ENCODE data around the gene GPR146.

GPR146 gene

DNA sequence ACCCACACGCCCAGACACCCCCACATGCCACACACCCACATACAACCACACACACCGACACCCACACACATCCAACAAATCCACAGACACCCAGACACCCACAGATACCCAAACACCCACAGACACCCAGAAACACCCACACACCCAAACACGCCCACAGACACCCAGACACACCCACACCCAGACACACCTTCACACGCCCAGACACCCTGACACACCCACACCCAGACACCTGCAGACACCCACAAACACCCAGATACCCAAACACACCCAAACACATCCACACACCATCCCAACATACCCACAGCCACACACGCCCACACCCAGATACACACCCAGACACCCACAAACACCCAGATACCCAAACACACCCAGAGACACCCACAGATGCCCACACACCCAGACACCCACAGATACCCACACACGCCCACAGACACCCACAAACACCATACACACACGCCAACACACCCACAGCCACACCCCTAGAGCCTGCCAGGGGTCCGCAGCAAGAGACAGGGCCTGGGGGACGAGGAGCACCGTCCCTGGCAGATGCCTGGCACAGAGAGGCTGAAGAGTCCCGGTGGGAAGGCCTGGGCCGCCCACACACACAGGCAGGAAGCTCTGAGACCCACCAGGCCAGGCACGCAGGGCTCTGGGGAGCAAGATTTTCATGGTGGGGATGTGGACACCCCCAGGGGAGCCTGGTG lies 32.9 kb upstream of the GPR146 start:
- no peak for DNase-seq

DNA sequence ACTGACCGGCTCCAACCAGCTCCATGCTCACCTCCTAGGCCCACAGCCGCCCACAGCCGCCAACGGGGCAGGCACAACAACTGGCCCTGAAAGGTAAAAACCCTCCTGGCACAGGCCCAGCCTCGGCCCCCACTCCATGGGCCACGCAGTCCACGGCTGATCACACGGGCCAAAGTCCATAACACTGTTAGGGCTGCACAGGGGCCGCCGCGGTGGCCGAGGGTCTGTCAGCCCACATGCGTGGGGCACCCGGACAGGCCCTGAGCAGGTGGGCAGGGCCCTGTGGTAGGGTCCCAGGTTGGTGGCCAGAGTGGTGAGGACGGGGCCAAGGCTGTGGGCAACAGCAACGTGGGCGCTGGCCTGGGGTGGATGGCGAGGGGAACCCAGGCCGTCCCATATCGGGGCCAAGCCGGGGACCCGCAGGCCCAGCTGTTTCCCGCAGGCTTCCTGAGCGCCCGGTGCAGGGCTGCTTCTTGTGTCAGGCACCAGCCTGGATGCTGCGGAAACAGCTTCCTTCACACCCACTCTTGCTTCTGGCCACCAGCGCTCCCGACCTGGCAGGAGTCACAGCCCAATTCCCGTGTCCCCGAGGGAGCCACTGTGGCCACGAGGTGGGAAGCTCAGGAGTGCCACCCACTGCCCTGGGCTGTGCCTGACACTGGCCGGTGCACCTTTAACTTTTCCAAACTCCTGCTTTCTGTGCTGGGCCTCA lies 32.2 kb upstream of the GPR146 start:
- DNase-seq, result no peak

DNA sequence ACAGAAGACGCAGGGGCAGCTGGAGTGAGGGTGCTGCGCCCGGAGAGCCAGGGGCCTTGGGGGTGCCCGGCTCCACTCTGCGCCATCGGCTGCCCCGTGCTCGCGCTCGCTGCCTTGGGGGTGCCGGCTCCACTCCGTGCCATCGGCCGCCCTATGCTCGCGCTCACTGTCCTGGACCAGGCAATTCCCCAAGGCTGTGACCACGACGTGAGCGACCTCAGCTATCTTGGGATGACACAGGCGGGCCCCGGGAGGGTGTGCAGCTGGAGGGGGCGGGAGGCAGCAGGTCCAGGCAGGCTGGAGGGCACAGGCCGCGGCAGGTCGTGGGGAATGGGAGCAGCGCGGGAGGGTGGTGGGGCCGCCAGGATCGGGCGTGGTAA lies 31.6 kb upstream of the GPR146 start:
- no peak for DNase-seq

DNA sequence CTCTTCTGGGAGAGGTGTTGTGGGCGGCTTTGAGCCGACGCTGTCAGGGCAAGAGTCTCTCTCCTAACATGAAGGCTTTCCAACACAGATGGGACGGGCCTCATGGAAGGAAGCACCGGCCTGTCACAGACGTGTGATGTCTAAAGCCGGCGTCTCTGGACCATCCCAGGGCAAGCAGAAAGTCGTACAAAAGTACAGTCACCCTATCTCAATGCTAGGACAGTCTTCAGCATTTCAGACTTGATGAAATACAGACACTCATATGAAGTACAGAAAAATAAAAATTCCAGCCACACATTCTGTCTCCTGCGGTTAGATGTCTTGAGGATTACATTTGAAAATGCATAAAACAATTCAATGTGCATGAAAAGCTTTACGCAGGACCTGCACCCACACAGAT lies 30.8 kb upstream of the GPR146 start:
- DNase-seq, result no peak

DNA sequence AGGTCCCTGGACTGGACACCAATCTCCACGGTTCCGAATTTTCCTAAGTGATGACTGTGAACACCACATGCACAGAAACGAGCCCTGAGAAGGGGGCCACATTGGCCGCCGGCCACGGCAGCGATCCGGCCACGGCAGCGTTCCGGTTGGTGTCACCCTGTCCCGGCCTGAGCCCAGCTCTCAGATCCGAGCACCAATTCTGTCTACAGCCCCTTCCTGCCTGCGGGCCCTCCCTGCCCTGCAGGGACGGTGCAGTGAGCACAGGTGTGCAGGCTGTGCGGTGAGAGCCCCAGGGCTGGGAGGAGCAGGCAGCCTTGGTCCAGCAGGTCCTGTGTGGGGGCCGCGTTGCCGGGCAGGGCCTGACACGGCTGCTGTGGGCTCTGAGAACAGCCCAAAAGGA lies 29.7 kb upstream of the GPR146 start:
- DNase-seq, result no peak

DNA sequence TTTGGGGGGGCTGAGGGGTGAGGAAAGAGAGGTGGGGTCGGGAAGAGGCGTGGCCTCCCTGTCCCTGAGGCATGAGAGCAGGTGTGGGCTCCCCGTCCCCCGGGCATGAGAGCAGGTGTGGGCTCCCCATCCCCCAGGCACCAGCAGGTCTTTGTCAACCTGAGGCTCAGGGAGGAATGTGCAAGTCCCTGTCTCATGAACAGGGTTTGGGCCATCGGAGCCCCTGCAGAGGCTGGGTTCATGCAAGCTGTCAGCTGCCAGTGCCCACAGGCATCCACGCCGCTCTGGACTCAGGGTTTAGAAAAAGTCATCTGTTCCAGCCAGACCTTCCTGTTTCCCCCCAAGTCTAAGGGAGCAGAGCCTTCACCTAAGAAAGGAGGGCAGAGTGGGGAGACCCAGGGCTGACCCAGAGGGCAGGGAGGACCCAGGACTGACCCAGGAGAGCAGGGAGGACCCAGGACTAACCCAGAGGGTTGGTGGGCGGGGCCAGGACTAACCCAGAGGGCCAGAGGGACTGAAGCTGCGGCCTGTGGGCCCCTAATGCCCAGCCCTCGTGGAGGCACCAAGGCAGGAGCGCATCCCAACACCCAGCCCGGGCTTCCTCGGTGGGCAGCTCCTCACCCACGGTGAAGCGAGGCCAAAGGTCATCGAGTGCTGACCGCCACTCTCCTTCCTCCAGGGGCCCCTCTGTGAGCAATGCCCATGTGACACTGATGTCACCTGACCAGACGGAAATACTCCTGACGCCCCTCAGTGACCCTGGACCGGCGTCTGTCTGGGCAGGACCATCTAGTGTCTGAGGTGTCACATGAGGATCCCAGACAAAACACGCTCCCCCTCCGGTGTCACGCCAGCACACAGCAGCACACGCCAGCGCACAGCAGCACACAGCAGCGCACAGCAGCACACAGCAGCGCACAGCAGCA lies 28.9 kb upstream of the GPR146 start:
- DNase-seq, result no peak

DNA sequence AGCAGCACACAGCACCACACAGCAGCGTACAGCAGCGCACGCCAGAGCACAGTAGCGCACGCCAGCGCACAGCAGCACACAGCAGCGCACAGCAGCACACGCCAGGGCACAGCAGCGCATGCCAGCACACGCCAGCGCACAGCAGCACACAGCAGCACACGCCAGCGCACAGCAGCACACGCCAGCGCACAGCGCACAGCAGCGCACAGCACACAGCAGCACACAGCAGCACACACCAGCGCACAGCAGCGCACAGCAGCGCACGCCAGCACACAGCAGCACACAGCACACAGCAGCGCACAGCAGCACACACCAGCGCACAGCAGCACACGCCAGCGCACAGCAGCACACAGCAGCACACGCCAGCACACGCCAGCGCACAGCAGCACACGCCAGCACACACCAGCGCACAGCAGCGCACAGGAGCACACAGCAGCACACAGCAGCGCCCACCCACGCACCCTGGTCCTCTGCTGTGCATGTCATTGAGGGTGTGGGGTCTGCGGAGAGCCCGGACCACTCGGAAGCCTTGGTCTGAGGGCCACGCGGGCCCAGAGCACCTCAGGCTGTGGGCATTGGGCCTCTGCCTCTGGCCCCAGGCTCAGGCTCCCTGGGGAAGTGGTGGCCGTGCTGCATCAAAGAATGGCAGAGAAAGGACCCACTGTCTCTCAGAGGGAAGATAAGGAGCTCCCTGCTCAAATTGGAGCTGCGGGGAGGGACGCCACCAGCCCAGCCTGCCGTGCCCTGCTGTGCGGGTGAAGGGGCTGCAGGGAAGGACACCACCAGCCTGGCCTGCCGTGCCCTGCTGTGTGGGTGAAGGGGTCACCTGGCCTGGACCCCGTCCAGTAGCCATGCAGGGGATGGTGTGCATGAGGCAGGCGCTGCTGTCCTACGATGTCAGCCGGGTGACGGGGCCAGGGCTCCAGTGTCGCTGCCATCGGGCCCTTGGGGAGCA lies 27.5 kb upstream of the GPR146 start:
- no peak for DNase-seq

DNA sequence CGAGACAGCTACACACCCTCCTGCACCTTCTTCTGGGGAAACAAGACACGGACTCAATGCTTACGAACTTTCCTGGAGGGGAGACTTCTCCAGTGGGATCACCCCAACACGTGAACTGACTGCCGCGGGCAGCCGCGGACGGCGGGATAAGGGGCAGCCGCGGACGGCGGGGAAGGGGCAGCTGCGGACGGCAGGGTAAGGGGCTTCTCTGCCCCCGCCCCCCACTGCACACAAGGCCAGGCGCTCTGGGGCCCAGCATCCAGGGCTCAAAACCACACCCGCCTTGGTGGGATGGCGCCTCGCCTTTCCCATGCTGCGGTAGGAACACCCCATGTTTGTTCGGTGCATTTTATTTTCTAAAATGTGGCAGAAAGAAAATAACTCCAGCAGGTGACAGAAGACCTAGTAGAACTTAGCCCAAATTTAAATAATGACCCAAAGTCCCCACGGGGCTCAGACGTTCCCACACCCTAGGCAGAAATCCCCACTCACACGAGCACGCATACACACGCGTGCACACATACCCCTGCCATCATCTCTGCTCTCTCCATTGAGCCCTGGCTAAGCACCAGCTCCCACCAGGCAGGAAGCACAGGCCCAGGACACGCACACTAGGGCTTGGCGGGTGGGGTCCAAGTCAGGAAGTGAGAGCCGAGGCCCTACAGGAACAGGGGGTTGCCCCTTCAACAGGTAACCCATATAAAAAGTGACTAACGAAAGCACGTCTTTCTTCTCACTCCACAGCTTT lies 26.6 kb upstream of the GPR146 start:
- no peak for DNase-seq

DNA sequence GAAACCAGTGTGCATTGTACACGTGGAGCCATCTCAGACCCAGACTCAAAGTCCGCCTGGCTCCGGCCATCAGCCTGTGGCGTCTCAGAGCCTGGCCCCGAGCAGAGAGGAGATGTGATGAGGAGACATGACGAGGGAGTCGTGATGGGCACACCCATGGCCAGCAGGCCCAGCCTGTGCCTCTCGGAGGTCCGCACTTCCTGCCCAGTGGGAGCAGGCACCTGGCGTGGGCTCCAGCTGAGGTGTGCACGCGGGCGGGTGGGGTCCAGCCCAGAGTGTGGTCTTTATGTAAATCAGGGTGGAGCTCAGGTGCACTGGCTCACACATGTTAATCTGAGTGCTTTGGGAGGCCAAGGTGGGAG lies 26.0 kb upstream of the GPR146 start:
- no peak for DNase-seq

DNA sequence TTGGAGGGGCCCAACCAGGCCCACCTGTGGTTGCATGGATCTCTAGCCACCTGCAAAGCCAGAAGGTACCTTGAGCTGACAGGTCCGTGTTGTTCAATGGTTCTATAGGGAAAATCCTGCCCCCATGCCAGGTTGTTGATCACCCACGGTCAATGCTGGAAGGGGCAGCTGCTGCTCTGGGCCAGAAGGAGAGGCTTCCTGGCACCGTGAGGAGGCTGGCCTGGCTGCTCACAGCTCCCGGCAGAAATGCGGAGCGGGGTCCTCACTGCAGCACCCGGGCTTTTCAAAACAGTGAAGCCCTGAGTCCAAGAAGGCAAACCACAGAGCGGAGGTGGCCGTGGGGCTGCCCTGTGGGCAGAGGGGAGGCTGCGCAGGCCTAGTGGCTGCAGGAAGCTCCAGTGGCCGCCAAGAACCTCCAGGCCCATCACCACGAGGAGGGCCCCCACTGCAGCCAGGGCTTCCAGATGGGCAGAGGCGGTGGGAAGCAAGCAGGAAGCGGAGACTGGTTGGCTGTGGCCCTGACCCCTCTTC lies 25.0 kb upstream of the GPR146 start:
- DNase-seq, result no peak

DNA sequence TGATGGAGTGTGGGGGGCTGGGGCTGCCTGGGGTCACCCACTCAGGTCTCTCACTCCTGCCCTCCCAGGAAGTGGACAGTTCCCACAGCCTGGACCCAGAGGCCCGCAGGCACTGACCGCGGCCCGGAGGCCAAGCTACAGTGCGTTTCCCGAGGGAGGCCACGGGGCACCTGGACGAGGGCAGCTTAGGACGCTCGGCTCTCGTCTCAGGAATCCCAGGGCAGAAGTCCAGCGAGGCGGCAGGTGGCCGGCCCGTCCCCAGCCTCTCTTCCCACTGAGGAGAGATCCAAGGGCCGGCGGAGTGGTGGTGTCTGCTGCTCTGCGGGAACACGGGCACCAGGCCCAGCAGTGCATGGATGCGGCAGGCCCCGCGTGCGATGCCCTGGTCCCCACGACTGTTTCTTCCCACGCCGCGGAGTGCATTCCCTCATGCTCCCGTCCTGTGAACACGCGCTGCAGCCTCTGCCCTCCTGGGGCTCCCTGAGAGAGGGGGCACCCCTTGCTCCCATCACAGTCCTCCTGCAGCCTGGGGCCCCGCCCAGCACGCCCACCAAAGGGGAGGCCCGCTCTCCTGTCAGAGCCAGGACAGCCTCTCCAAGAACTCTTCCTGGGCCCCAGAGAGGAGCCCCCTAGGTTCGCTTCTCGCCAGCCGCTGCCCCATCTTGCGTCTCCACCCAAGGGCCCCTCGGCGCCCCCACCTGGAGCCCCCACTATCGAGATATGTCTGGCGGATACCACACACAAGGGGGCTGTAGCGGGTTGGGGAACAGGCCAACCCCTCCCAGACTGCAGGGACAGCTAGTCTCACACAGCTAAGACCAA lies 24.3 kb upstream of the GPR146 start:
- DNase-seq, result no peak

DNA sequence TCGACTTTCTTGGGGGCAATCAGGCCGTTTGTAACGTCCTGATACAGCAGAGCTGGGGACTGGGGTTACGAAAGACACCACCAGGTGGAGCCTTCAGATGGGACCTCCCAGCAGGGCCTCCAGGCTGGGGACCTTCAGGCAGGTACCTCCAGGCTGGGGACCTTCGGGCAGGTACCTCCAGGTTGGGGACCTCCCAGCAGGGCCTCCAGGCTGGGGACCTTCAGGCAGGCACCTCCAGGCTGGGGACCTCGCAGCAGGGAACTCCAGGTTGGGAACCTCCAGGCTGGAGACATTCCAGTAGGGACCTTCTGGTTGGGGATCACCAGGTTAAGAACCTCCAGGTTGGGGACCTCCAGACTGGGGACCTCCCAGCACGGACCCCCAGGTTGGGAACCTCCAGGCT lies 23.5 kb upstream of the GPR146 start:
- DNase-seq, result no peak

DNA sequence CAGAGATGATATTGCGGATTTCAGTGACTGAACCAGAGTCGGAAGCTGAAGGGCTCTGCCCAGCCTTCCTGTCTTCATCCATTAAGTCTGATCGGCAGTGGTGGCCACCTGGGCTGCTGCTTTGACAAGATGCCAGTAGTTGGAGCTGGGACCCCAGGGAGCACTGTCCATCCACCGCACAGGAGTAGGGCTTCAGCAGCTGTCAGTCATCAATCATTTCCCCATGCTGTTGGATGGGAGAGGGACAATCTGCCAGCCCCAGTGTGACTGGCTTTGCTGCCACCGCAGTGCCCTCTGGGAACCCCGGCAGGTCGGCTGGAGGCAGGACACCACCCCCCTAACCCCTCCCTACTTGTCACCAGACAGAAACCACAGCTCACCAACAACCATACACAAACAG lies 23.0 kb upstream of the GPR146 start:
- no peak for DNase-seq

DNA sequence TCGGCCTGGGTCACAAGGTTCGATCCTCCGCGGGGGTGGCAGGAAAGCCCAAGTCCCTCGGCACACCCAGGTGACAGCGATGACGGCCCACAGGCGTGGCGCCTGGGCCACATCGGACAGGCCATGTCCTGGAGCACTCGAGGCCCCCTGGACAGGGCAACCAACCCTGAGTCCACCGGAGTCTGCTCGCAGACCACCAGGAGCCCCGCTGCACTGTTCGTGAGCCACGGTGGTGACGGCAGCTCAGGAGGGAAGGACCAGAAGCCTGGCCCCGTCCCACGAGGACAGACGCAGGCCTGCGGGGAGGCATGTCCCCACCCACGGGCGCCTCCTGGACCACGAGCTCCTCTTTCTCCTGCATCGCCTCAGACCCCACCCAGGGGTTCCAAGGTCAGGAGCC lies 22.4 kb upstream of the GPR146 start:
- DNase-seq, result no peak

DNA sequence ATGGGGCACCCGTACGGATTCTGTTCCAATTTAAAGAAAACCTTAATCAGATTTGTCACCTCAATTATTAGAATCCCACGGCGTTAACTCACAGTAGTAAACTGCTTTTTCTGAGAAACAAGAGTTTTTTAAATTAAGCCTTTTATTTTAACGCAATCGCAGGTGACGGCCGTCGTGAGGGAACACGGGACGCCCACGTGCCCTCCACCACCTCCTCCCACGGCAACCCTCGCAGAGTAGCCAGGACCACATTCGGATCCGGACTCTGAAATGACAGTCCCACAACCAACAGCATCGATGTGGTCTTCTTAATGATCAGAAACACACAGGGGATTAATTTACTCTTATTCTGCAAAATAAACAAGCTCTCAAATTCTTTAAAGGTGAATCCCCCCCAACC lies 22.0 kb upstream of the GPR146 start:
- no peak for DNase-seq

DNA sequence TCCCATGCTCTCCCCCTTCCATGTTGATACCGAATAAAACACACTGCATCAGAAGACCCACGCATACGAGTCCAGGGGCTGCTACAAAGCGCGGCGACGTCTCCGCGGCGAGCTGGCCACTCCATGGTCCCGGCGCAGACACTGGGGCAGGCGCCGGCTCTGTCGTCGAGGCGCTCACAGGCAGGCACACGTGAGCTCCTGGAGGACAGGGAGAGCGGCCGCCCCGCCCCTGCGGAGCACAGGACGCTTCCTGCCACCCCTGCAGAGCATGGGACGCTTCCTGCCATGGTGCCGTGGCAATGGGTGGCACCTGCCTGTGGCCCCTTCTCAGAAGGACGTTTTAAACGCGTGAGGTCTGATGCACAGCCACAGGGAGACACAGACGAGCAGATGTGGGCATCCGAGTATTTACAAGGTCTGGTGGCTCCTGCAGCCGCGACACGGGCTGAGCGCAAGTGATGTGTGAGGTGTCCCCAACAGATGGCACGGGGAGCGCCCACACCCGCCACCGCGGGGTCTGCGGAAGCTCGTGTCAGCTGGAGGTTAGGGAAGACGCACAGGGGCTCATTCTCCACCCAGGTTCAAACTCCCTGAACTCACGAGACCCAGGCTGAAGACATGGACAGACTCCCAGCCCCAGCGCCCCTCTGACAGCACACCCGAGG lies 21.4 kb upstream of the GPR146 start:
- no peak for DNase-seq

DNA sequence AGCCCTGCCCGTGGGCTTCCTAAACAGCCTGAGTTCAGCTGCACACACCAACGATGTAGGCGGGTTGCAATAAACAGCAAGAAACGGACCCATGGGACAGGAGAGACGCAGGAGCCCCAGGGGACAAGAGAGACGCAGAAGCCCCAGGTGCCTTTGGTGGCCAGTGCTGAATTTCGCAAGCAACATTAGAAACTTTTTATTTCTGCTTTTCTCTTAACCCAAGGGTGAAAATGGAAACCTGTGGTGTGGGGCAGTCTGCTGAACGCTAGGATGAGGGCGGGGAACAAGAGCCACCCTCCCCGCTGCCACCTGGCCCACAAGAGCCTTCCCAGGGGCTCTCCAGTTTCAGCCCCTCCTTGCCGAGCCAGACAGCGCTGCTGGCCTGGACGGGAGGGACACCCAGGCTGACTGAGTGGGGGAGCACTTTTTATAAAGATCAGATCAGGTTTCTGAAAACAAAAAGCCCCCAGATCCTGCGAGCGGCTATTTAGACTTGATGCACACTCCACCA lies 20.0 kb upstream of the GPR146 start:
- DNase-seq, result no peak

DNA sequence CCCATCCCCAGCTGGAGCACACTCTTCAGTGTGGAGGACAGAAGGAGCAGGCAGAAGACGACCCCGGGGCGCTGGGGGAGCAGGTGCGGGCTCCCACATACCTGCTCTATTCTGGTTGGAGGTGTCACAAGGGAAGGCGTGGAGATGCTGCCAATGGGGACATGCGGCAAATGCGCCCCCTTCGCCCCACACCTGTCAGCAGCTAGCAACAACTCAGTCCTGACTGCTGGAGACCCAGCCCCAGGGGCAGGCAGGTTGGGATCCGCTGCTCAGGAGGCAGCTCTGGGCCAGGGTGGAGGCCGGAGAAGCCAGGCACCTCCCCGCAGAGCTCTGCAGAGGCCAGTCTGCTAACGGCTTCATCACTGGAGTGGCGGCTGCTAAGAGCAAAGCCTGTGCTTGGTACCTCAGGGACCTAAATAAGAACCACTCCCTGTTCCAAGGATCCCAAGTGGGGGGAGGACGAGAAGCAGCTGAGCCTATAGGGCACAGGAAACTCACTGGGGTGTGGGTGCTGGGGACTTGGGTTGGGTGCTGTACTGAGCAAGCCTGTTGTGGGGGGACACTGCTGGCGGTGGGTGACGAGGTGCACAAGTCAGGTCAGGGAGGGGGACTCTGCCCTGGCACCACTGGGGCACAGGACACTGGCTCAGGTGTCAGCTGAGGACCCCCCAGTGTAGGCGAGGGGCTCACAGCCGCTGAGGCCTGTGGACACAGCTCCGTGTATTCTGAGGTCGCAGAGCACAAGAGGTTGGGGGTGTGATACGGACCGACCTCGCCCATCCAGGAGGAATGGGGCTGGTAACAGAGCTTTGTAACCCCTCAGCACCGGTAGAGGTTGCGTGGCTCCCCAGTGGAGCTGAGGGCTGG lies 19.2 kb upstream of the GPR146 start:
- no peak for DNase-seq
